Stomach (tissue), 4 donors: ENCODE data around the gene PTPRG.

Experiments used
- CTCF ChIP-seq, 7 experiments: fragments of 450-650 bp in 4 of 7; fragments of 200-600 bp in 3 of 7; sonication (generic) in 3 of 7; IDR thresholded peaks; one replicate each; pipeline ENCODE4 v1.5.1; 2016 to 2019; ENCODE audit warnings: antibody characterized with exemption in 7 of 7, control low read depth in 2 of 7, mild to moderate bottlenecking in 1 of 7
- POLR2A ChIP-seq, 4 donors: fragments of 450-650 bp; IDR thresholded peaks; one replicate each; pipeline ENCODE4 v1.6.1; 2016; ENCODE audit warnings: antibody characterized with exemption in 4 of 4, control low read depth in 2 of 4, mild to moderate bottlenecking in 1 of 4, moderate library complexity in 1 of 4
- POLR2AphosphoS5 ChIP-seq, 3 donors: sonication (generic); formaldehyde crosslinking; IDR thresholded peaks; one replicate each; pipeline ENCODE4 v1.6.1; 2016; ENCODE audit warnings: antibody characterized with exemption in 3 of 3

DNA sequence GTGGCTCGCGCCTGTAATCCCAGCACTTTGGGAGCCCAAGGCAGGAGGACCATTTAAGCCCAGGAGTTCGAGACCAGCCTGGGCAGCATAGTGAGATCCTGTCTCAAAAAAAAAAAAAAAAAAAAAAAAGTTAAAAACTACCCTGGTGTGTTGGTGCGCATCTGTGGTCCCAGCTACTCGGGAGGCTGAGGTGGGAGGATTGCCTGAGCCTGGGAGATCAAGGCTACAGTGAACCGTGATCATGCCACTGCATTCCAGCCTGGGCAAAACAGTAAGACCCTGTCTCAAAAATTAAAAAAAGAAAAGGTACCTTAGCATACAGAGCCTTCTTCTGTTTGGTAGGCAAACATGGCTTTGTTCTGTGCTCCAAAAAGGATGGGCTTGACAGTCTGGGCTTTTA is 57.5 kb downstream of the PTPRG start:
- TF ChIP-seq POLR2A (IDR thresholded peaks at IDR 0.05) (no peak), CTCF (IDR thresholded peaks at IDR 0.05) (no peak), POLR2AphosphoS5 (IDR thresholded peaks at IDR 0.05) (no peak)
